Stimulated activated naive CD8-positive, alpha-beta T cell treated with anti-CD3 and anti-CD28 coated beads, Interleukin-15, Interleukin-2, amounts not matched to agents 100 U/mL and 50 U/mL, for 24 hours (primary cell): Measurements from ENCODE around the gene C6orf118.
A peak's percentile ranks its signal among the peaks of the same experiment; 100 is the strongest.

ENCODE experiments used
- ATAC-seq: fragments of 150-1000 bp; cut with Tn5 transposase; one replicate; pipeline ENCODE4 v1.10.0; 2021
- DNase-seq: peaks from one replicate; pipeline ENCODE4 v3.0.0; 2021

C6orf118 gene

GRCh38 chr6:165308926-165309731 lies at the start of gene C6orf118:
Gene C6orf118, minus strand, starts transcription at chr6:165309605. Its CDS starts 19 bp downstream, at chr6:165309586.
- ATAC-seq (peak; percentile 55), DNase-seq (no peak)

- DNase-seq, result no peak
- ATAC-seq, result no peak
Measured at GRCh38 chr6:165345700-165346099, 36.3 kb upstream of the C6orf118 start.

GRCh38 chr6:165340532-165340931 lies 31.1 kb upstream of the C6orf118 start:
- ATAC-seq, result no peak
- no peak for DNase-seq

- DNase-seq, result no peak
- ATAC-seq, result no peak
Measured at GRCh38 chr6:165325609-165326008, 16.2 kb upstream of the C6orf118 start.

GRCh38 chr6:165321555-165322145 lies 12.2 kb upstream of the C6orf118 start:
- ATAC-seq (no peak), DNase-seq (no peak)

DNA sequence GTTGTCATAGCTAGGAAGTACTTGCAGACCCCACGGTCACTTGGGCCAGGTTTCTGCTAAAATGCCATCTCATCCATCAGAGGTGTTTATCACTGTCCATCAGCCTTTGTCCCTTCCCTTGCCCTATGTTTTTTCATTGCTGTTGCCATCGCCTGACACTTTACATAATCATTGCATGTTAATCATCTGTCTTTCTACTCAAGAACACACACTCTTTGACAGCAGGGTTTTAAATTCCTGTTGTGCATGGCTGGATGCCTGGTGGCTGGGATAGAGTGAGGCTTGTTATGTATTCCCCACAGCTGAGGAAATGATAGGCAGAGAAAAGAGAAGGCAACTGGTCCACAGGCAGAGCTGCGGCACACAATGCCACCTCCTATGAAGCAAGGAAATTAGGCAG lies 11.7 kb upstream of the C6orf118 start:
- ATAC-seq (no peak), DNase-seq (no peak)

DNA sequence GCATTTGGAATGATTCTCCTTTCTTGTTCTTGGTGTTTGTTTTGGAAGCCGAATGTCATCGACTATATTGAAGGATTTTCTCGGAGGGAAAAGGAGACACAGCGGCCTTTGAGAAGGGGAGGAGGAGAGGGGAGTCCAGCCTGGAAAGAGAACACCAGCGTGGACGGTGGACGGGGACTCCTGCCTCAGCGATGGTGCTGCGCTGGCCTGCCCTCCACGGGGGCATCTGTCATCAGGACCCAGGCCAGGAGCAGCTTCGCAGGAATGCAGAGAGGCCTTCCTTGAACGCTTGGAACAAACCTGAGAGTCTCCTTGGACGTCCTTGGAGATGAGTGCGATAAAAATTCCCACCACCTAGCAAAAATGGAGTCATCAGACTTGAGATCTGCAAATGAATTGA lies 8.3 kb upstream of the C6orf118 start:
- ATAC-seq, result no peak
- DNase-seq, result no peak

DNA sequence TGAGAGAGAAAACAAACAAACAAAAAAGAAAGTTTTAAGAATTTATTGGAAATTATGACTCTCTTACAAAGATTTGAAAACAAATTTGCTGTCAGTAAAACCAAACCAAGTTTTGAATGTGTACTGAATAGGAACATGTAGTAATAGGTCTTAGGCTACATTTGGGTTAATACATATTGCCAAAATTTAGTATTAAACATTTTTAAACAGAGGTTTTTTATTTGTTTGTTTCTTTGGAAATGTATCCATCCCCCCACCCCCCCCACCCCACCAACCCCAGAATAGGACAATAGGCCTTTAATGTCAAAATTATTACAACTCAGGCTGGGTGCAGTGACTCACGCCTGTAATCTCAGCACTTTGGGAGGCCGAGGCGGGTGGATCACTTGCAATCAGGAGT lies 2.5 kb downstream of the C6orf118 start:
- no peak for DNase-seq
- ATAC-seq, result no peak

GRCh38 chr6:165301372-165302246 lies 7.8 kb downstream of the C6orf118 start:
- DNase-seq (no peak), ATAC-seq (no peak)

GRCh38 chr6:165300422-165300936 lies 8.9 kb downstream of the C6orf118 start:
- ATAC-seq, result no peak
- DNase-seq, result no peak

DNA sequence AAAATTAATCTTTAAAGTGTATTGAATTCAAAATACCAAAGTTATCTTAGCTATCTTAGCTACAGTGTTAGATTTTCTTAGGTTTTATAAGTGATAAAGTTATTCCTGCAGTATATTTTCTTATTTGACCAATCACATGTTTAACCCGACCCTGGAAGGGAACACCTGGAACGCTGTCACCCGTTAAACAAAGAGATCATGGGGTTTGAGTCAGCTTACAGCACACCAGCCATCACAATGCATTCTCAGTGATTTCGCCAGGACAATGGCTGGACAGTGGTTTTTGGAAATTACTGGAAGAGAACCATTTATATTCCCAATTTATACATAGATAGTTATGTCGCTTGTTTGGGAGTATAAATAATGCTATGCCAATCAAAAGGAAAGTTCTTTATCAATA lies 10.5 kb downstream of the C6orf118 start:
- DNase-seq, result no peak

GRCh38 chr6:165298402-165298801 lies 11.0 kb downstream of the C6orf118 start:
- no peak for ATAC-seq
- DNase-seq, result no peak

More for the DNA sequence above, 10.5 kb downstream of the C6orf118 start:
- ATAC-seq, result no peak

DNA sequence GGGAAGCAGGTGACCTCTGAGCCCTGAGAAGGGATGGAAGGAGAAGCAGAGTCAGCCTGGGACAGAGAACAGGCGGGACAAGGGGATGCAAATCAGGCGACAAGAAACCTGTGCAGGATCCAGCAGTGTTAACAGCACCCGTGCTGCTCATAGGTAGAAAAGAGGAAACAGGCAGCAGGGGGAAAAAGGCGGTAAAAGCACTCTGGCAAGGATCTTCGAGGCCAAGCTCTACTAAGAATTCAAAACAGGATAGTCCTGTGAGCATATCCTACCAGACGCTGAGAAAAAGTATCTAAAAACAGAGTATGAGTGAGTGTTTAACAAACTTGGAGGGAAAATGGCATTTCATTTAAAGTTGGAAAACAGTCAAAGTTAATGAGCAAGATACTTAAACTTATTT lies 16.7 kb downstream of the C6orf118 start:
- ATAC-seq, result no peak
- no peak for DNase-seq

- ATAC-seq (no peak), DNase-seq (no peak)
Measured at GRCh38 chr6:165274611-165275010, 34.8 kb downstream of the C6orf118 start.

- no peak for ATAC-seq
- no peak for DNase-seq
Measured at GRCh38 chr6:165272585-165272984, 36.8 kb downstream of the C6orf118 start.

- no peak for ATAC-seq
- DNase-seq, result no peak
Measured at GRCh38 chr6:165268987-165269386, 40.4 kb downstream of the C6orf118 start.

DNA sequence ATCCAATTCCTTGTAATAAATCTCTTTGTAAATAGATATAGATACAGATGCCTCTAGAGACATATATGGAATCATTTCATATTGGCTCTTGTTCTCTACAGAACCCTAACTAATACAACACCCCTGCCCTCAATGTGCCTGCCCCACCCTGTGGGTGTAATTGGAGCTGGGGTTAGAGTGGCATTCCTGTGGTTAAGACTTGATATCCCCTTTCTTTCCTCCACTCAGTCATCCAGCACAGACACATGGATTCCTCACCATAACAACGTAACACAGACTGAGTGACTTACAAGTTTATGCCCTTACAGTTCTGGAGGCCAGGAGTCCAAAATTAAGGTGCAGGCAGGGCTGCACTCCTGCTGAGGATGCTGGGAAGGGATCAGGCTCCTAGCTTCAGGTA lies 42.8 kb downstream of the C6orf118 start:
- DNase-seq, result no peak
- no peak for ATAC-seq

DNA sequence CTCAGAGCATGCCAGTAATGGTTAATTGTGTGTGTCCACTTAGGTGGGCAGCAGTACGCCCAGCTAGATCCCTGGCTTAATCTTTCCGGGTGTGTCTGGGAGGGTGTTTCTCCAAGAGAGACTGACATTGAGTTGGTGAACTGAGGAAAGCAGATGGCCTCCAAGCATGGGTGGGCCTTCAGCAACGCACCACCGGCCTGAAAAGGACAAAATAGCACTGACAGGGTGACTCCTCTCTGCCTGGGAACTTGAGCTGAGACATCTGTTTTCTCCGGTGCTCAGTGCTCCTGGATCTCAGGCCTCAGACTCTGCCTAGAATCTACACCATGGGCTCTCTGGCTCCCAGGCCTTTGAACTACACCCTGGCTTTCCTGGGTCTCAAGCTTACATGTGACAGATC lies 43.2 kb downstream of the C6orf118 start:
- DNase-seq, result no peak
- ATAC-seq, result no peak

GRCh38 chr6:165260462-165260861 lies 48.9 kb downstream of the C6orf118 start:
- ATAC-seq, result no peak
- no peak for DNase-seq

- no peak for ATAC-seq
- DNase-seq, result no peak
Measured at GRCh38 chr6:165249808-165250207, 59.6 kb downstream of the C6orf118 start.

- ATAC-seq (no peak), DNase-seq (no peak)
Measured at GRCh38 chr6:165245701-165246100, 63.7 kb downstream of the C6orf118 start.

GRCh38 chr6:165245287-165245686 lies 64.1 kb downstream of the C6orf118 start:
- no peak for ATAC-seq
- no peak for DNase-seq
